DLD1 (cell line): ENCODE measurements around the gene GRIP2.

ENCODE experiments used
- in situ Hi-C: cut with HindIII; loops from 2 replicates; pipeline ENCODE4 v1.10.0; 2017; ENCODE audit warnings: low sequenced_read_pairs

The GRIP2 gene

DNA sequence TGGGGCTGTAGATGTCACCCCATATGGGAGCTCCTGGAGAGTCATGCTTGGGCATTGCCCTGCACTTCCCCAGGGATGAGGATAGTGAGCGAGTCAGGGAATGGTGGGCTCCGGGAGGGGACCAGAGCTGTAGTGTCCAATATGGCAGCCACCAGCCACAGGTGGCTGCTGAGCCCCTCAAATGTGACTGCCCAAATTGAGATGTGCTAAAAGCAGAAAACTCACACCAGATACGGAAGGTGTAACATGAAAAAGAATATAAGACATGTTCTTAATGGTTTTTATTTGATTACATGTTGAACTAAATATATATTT, 31.7 kb downstream of the GRIP2 start:
- in situ Hi-C loops = no loop called here

DNA sequence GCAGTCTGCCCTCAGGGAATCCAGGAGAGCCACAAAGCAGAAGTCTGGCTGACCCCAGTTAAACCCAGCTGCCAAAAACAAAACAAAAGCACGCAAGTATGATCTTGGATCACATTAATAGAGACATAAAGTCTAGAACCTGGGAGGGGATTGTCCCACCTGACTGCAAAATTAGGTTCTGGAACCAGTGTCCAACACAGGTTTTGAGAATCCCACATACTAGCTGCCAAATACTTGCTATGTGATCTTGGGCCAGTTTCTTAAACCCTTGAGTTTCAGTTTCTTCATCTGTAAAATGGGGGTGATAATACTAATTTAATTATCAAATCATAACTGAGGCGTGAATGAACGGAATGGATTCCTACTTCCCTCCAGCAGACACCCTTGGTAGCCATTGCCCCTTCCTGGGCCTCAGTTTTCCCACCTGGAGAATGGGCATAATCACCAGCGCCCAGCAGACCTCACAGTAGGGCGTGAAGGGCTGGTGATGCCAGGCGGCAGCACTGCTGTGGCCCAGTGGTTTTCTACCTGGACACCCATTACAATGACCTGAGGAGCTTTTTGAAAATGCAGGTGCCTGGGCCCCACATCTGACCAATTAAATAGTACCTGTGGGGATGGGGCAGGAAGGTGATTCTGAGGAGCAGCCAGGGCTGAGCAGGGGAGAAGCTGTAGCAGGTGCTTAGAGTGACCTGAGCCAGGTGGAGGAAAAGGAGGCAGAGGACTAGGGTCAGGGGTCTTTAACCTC, 32.2 kb downstream of the GRIP2 start:
- in situ Hi-C loops = no loop called here

DNA sequence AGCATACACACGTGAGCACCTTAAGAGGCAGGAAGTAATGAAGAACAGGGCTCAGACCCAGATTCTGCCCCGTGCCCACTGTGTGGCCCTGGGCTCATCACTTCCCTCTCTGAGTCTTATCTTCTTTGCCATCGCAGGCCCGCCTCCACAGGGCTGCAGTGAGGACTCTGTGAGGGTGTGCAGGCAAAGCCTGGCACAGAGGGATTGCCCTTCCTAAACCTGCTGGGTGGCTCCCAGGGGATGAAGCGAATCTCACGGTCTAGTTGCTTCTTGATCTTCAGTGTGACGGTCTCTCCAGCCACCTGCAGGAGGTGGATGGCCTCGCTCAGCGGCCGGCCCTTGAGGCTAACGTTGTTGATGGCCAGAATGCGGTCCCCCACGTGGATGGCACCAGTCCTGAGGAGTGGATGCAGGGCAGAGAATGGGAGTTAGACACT, 32.8 kb downstream of the GRIP2 start:
- in situ Hi-C loops = no loop called here

DNA sequence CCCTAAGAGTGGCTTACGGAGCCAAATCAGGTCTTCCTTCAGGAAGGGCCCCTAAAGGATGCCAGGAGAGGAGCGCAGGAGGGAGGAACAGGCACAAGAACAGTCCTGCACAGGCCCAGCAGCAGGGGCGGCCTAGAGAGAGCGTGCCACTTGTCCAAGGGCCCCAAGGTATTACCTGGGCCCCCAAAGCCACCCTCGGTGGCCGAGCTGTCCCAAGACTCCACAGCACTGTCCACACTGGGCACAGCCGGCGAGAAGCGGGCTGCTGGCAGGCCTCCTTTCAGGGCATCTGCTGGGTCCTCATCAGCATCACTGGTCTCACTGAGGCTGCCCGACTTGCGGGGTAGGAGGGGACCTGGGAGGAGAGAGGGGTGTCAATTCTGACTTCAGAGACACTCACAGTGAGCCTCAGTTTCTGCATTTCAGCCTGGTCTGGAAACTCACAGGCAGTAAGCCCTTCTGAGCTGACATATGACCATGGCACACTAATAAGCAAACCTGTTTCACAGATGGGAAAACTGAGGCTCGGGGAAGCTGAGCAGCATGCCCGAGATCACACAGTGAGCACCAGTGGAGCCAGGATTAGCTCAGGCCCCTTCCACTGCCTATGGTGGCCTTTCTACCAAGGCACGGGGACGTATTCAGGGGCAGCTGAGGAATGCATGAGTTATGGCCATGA, 33.4 kb downstream of the GRIP2 start:
- in situ Hi-C loops = no loop called here

DNA sequence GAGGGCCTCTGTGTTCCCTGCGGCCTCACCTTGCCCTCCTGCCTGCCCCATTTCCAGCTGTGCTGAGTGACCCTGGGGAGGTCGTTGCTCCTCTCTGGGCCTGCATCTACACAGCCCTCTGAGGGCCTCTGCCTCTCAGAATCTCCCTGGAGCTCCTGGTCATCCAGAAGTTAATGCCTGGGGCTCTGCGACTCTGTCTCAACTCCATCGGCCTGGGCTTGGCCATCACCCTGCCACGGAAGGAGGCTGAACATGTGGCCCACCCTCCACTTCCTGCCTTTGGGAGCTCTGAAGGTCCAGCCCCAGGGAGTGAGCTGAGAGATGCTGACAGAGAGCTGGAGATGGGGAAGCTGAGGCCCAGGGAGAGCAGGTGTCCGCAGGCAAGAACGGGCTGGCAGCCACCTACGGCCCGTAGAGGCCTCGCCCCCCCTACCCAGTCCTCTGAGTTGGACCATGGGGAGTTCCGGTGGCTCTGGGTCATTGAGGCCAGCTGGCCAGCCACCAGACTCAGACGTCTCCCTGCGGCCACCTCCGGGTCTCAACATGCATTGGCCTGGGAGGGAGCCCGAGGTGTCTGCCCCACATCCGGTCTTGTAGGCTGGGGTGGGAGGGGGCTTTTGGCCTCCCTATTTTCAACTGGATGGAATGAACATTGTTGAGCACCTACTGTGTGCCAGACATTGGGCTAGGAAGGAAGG, 34.2 kb downstream of the GRIP2 start:
- in situ Hi-C loops = no loop called here

DNA sequence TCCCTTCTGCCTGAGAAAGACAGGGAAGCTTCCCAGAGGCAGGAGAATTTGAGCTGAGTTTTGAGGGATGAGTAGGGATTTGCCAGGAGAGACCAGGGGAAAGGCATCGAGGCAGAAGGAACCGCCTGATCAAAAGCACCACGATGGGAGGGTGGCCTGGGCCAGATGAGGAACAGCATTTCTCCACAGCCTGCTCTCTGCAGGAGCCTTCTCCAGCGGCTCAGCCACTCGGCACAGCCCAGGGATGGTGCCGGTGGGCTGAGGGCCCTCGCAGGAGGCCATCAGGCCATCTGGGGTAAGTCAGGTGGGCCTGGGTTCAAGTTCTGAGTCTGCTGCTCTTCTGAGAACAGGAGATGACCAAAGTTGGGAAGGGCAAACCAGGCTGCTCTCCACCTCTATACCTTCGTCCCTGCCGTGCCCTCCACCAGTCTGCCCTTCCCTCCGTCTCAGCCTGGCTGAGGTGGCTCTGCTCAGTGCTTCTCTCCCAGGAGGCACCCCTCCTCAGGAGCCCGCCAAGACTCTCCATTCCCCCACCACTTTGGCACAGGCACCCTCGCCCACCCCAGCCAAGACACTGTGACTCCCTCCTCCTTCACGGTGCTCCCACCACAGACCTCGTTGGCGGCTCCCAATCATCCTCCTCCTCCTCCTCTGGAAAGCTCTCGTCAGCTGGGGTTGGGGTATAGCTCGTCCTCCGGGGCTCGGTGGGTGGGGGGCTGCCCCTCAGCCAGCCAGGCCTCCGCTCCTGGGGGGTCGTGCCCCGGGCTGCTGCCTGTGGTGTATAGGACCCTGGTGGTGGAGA, 34.9 kb downstream of the GRIP2 start:
- in situ Hi-C loops = no loop called here

DNA sequence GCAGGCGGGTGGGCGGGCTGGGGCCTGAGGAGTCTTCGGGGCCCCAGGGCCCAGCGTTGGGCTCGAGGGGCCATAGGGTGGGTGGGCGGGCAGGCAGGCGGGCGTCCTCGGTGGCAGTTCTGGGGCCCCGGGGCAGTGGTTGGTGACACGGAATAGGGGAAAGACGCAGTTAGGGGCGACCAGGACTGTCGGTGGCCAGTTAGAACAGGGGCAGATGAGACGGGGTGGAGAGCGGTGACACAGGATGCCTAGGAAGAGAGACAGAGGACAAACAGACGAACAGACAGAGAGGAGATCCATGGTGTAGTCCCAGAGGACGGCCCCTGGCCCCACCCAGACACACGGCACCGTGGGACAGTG, 36.5 kb downstream of the GRIP2 start:
- in situ Hi-C loops = no loop called here

DNA sequence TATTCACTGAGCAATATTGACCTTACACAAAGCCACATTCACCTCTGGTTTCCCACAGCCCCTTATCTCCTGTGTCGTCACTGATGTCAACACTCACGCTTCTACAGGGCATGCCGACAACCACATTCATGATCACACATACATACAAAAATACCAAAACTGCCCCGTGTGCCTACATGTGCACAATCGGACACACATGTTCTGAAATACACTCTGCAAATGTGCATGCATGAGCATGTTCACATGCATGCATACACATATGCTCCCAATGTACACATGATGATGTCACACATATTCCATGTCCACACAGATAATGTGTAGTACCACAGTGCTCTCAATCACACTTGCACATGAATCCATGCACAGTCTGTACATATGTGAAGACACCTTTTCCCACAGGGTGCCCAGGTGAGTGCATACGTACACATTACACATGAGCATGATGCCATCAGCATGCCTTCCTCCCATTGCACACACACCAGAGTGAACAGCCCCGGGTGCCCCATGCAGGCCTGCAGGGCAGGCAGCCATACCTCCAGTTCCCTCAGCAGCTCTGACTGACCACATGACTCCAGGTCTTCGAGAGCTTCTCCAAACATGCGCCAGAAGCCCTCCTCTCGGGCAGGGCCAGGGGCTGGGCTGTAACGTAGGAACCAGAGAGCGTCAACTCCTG, 37.0 kb downstream of the GRIP2 start:
- in situ Hi-C loops = no loop called here

DNA sequence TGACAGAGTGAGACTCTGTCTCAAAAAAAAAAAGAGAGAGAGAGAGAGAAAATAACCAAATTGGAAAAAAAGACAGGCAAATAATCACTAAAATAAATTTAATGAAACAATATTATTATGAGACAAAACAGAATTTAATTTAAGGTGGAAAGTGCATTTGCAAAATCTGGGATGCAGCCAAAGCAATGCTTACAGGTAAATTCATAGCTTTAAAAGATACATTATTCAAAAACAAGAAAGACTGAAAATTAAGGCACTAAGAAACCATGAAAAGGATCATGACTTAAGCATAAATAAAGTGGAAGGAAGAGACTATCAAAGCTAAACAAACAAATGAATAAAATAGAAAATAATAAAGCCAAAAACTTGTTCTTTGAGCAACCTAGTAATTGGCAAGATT, 37.7 kb downstream of the GRIP2 start:
- in situ Hi-C loops = no loop called here

DNA sequence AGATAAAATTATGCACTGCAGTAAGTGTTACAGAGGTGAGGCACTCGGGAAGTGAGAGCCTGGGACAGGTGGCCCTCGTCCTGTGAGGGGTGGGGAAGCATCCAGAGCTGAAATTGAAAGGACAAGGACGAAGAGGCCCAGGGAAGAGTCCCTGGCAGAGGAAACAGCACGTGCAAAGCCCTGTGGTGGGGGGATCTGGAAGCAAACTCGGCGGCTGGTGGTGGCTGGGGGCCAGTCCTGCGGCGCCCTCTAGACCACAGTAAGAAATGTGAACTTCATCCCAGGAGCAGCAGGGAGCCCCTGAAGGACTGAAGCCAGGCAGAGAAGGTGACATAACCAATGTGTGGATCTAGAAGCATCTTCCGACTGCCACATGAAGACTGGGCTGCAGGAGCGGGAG, 42.8 kb downstream of the GRIP2 start:
- in situ Hi-C loops = no loop called here

DNA sequence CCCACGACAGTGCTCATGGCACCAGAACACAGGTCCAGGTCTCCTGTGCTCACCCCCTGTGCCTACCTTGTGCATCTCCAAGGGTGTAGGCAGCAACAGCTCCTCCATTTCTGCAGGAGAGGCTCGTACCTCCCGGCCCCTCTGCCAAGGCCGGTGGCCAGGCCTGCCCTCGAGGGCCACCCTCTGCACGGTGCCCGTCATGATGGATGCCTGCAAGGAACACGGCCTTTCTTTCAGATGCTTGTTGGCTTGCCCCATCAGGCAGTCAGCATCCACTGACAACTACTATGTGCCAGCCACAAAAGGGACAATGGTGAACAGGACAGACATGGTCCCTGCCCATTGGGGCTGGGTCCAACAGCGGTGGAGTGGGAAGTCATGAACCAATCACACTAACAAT, 43.8 kb downstream of the GRIP2 start:
- in situ Hi-C loops = no loop called here

DNA sequence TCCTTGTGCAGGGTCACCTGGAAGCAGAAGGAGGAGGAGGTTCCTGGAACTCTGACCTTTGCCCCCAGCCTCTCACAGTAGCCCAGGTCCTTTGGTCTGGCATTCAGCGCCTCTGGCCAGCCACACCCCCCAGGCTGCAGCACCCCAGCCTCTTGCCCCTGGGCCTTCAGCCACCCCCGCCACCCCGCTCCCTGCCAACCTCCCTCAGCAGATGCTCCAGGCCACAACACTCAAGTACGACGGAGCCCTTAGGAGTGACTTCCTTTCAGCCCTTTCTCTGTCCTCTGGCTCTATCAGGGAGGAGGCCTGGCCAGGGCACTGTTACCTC, 45.2 kb downstream of the GRIP2 start:
- in situ Hi-C loops = no loop called here

DNA sequence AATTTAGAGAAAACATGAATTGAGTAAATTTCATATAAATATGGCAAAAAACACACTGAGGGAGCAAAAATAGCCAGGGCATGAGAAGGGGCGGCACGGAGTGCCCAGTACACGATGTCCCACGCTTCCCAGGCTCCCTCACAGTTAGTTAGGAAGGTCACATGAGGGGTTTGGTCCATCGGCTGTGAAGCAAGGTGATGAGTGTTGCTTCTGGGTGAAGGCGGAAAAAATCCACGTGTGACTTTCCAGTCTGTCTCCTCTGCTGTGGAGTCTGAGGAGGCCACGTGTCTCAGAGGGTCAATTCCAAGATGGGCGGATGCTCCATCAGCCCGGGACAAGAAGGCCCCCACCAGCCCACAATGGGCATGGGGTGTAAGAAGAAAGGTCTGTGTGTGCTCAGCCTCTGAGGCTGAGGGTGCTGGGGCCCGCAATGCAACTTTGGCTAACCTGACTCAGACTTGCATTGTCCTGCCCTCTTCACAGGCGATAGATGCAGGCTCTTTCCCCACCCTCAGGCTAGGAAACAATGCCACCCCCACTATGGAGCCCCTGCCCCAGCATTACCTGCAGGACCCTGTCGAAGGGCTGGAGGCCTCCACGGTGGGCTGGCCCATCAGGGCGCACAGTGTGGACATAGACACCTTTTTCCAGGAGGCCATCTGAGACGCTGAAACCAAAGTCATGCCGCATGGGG, 45.7 kb downstream of the GRIP2 start:
- in situ Hi-C loops = no loop called here

DNA sequence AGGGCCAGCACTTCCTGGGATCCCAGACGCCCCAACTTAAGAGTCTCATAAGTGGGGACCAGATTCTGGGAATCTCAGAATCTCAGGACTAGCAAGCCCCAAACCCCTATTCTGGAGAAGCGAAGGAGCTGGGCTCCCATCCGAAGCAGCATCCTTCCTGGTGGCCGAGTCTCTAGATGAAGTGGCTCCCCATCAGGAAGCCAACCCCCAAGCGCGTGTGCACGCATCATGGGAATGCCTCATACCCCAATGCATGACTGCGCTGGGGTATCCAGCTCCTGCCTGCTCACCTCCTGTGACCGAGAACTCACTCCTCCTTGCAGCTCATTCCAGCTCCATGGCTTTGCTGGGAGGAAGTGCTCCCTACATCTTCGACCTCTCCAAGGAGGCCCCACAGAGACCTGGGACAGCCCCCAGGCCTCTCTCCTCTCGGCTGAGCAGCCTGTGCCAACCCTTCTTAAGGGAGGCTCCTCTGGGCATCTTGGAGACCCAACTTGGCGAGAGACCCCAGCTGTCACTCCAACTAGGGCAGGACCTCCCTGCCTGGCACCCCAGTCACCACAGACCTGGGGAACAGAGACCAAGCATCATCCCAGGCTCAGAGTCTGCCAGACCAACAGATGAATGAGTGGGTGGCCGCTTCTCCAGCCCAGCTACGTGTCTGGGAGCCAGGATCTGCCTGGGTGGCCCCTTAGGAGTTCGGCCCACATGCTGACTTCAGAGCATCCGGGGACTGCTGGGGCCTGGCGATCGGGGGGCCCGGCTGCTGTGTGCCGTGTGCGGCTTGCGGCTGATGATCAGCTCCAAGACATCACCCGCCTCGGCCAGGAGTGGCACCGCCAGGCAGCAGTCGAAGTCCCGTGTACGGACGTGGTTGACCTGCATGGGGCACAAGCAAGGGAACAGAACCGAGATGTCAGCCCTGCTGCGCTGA, 46.9 kb downstream of the GRIP2 start:
- in situ Hi-C loops = no loop called here

DNA sequence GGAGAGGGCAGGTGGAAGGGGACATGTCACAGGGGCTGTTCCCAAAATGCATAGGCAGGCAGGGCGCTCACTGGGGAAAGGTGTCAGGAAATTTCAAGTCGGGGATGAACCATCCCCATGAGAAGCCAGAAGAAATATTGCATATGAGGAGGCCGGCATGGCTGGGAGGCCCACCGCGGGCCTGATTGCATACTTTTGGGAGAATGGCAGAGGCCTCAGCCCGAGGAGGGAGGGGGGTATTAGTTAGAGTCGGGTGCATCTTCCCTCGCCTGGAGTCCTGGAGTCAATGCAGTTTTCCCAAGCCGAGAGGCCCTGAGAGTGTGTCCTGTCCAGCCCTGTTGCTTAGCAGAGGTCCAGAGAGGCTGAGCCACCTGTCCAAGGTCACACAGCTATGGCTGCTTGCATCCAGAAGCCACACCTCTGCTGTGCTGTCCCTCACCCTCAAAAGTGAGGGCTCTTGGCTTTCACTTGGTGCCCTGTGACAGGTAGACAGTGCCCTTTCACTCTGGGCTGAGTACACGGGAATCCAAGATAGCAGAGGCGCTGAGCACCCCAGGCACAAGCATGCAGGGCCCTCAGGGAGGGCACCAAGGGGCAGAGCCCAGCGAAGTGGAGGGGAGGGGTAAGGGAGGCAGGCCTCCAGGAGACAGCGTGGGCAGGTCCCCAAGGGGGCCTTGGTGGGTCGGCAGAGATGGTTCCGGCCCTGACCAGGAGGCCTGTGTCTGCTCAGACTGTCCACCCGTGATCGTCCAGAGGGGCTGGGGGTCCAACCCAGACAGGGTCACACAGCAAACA, 48.5 kb downstream of the GRIP2 start:
- in situ Hi-C loops = no loop called here

DNA sequence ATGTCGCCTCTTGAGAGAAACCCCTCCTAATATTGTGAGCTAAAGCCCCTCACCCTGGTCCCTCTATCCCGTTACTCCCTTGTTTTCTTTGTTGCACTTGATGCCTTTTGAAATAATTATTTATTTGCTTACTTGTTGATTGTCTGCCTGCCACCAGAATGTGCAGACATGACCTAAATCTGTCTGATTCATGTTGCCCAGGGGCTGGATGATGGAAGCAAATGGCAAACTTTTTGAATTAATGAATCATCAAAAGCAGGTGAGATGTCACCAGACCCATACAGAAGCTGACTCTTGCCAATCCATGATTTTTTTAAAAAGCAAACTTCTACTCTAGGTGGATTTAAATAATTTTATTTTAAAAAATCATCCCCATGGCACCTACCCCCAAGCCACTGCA, 49.3 kb downstream of the GRIP2 start:
- in situ Hi-C loops = no loop called here

DNA sequence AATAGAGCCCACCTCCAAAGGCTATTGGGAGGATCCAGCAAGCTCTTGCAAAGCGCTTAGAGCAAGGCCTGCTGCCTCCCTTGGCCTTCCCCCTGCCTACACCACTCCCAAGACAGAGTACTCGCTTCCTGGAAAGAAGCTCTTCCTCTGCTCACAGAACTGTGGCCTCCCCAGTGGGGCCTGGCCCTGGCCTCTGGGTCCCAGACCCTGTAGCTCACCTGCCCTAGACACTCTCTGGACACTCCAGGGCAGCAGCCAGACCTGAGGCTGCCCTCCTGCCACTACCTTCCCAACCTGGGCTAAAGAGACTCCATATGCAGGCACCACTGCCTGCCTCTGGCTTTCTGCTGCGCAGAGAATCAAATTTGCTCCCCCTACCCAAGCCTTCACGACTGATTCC, 49.9 kb downstream of the GRIP2 start:
- in situ Hi-C loops = no loop called here

DNA sequence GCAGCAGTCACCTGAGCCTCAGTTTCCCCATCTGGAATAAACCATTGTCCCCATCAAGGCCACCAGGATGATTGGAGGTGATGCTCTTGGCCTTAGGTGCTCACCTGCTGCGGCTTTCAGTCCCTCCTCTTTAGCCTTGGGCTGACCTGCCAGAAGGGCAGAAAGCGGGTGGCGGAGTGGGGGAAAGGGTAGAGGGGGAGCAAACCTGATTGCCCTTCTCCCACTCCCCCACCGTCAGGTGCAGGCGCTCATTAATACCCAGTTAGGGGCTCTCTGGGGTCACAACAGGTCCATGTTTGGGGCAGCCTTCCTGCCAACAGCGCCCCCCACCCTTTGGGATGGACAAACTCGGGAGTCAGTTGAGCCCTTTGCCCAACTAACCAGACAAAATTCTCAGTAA, 50.5 kb downstream of the GRIP2 start:
- in situ Hi-C loops = no loop called here
